Measurements from ENCODE around the gene MIGA1.

MIGA1 gene

DNA sequence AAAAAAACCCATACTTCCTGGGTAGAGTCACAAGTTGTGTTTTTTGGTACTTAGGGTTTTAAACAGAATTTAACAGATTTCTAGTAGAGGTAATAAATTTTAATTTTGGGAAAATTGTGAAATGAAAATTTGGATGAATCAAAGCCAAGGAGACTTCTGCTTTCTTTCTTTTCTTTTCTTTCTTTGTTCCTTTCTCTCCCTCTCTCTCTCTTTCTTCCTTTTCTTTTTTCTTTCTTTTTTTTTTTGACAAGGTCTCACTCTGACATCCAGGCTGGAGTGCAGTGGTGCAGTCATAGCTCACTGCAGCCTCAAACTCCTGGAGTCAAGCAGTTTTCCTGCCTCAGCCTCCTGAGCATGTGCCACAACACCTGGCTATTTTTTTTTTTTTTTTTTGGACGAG is 62.1 kb downstream of the MIGA1 start:
- Histone ChIP-seq H3K27ac (ENCODE audit: low read length) (no peak overlapping the region), H3K36me3 (replicated peaks; ENCODE audit: low read depth, low read length) (no peaks in the 10 kb centered on the region), H3K27me3 (ENCODE audit: low read depth, low read length) (no peaks in the 10 kb centered on the region), H3K4me3 (ENCODE audit: low read length) (no peak overlapping the region), H2AFZ (ENCODE audit: low read depth, low read length) (no peak overlapping the region), H3K9ac (ENCODE audit: low read length) (no peak overlapping the region), H3K79me2 (ENCODE audit: low read length) (no peaks in the 10 kb centered on the region), H3K9me3 (ENCODE audit: insufficient read depth, low read length) (no peaks in the 10 kb centered on the region), H3K4me2 (ENCODE audit: low read length) (no peak overlapping the region), H3K4me1 (ENCODE audit: low read length) (no peaks in the 10 kb centered on the region), H4K20me1 (ENCODE audit: insufficient read depth, low read length) (no peaks in the 10 kb centered on the region)
- no peak for TF ChIP-seq EZH2phosphoT487 (IDR thresholded peaks at IDR 0.05; ENCODE audit: low read depth)
- TF ChIP-seq, protein P1, sequence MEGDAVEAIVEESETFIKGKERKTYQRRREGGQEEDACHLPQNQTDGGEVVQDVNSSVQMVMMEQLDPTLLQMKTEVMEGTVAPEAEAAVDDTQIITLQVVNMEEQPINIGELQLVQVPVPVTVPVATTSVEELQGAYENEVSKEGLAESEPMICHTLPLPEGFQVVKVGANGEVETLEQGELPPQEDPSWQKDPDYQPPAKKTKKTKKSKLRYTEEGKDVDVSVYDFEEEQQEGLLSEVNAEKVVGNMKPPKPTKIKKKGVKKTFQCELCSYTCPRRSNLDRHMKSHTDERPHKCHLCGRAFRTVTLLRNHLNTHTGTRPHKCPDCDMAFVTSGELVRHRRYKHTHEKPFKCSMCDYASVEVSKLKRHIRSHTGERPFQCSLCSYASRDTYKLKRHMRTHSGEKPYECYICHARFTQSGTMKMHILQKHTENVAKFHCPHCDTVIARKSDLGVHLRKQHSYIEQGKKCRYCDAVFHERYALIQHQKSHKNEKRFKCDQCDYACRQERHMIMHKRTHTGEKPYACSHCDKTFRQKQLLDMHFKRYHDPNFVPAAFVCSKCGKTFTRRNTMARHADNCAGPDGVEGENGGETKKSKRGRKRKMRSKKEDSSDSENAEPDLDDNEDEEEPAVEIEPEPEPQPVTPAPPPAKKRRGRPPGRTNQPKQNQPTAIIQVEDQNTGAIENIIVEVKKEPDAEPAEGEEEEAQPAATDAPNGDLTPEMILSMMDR (IDR thresholded peaks at IDR 0.05; ENCODE audit: low read depth, low read length), result no peak

GRCh38 chr1:77845951-77846350 is 66.5 kb downstream of the MIGA1 start:
- H3K27ac ChIP-seq (ENCODE audit: low read length), result no peak overlapping the region
- TF ChIP-seq, protein P1 (IDR thresholded peaks at IDR 0.05; ENCODE audit: low read depth, low read length), result no peak
- no peak for TF ChIP-seq EZH2phosphoT487 (IDR thresholded peaks at IDR 0.05; ENCODE audit: low read depth)
- H3K79me2 ChIP-seq (ENCODE audit: low read length), result no peaks in the 10 kb centered on the region
- H3K4me2 ChIP-seq (ENCODE audit: low read length), result no peak overlapping the region
- H3K36me3 ChIP-seq (replicated peaks; ENCODE audit: low read depth, low read length), result no peaks in the 10 kb centered on the region
- H3K9ac ChIP-seq (ENCODE audit: low read length), result no peak overlapping the region
- H2AFZ ChIP-seq (ENCODE audit: low read depth, low read length), result no peak overlapping the region
- no peaks in the 10 kb centered on the region for H3K4me1 ChIP-seq (ENCODE audit: low read length)
- no peaks in the 10 kb centered on the region for H4K20me1 ChIP-seq (ENCODE audit: insufficient read depth, low read length)
- H3K27me3 ChIP-seq (ENCODE audit: low read depth, low read length), result no peaks in the 10 kb centered on the region
- H3K4me3 ChIP-seq (ENCODE audit: low read length), result no peak overlapping the region
- H3K9me3 ChIP-seq (ENCODE audit: insufficient read depth, low read length), result no peaks in the 10 kb centered on the region

- no peak overlapping the region for H3K9ac ChIP-seq (ENCODE audit: low read length)
- H3K9me3 ChIP-seq (ENCODE audit: insufficient read depth, low read length), result no peaks in the 10 kb centered on the region
- no peak overlapping the region for H2AFZ ChIP-seq (ENCODE audit: low read depth, low read length)
- no peaks in the 10 kb centered on the region for H3K27me3 ChIP-seq (ENCODE audit: low read depth, low read length)
- H3K36me3 ChIP-seq (replicated peaks; ENCODE audit: low read depth, low read length), result no peaks in the 10 kb centered on the region
- no peaks in the 10 kb centered on the region for H3K4me1 ChIP-seq (ENCODE audit: low read length)
- no peak overlapping the region for H3K4me3 ChIP-seq (ENCODE audit: low read length)
- TF ChIP-seq EZH2phosphoT487 (IDR thresholded peaks at IDR 0.05; ENCODE audit: low read depth), result no peak
- TF ChIP-seq, protein P1 (IDR thresholded peaks at IDR 0.05; ENCODE audit: low read depth, low read length), result no peak
- no peaks in the 10 kb centered on the region for H3K79me2 ChIP-seq (ENCODE audit: low read length)
- H3K27ac ChIP-seq (ENCODE audit: low read length), result no peak overlapping the region
- no peak overlapping the region for H3K4me2 ChIP-seq (ENCODE audit: low read length)
- no peaks in the 10 kb centered on the region for H4K20me1 ChIP-seq (ENCODE audit: insufficient read depth, low read length)
Measured at GRCh38 chr1:77846966-77847365, 67.5 kb downstream of the MIGA1 start.

DNA sequence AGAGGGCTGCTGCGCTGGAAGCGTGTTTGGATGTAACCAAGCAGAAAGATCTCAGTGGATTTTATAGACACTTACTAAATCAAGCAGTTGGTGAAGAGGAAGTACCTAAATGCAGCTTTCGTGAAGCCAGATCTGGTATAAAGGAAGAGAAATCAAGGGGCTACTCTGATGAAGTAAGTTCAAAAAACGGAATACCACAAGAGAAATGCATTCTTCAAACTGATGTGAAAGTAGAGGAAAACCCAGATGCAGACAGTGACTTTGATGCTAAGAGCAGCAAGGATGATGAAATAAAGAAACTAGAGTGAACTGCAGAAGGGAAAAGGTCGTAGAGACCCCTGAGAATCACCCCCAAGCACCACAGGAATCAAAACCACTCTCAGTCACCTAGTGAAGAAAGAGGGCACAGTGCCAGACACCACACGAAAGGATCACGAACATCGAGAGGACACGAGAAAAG is 68.2 kb downstream of the MIGA1 start:
- Histone ChIP-seq H3K9me3 (ENCODE audit: insufficient read depth, low read length) (no peaks in the 10 kb centered on the region), H4K20me1 (ENCODE audit: insufficient read depth, low read length) (no peaks in the 10 kb centered on the region), H2AFZ (ENCODE audit: low read depth, low read length) (no peak overlapping the region), H3K4me2 (ENCODE audit: low read length) (no peak overlapping the region), H3K4me3 (ENCODE audit: low read length) (no peak overlapping the region), H3K36me3 (replicated peaks; ENCODE audit: low read depth, low read length) (no peaks in the 10 kb centered on the region), H3K79me2 (ENCODE audit: low read length) (no peaks in the 10 kb centered on the region), H3K4me1 (ENCODE audit: low read length) (no peaks in the 10 kb centered on the region), H3K27me3 (ENCODE audit: low read depth, low read length) (no peaks in the 10 kb centered on the region), H3K9ac (ENCODE audit: low read length) (no peak overlapping the region), H3K27ac (ENCODE audit: low read length) (no peak overlapping the region)
- TF ChIP-seq EZH2phosphoT487 (IDR thresholded peaks at IDR 0.05; ENCODE audit: low read depth), result no peak

DNA sequence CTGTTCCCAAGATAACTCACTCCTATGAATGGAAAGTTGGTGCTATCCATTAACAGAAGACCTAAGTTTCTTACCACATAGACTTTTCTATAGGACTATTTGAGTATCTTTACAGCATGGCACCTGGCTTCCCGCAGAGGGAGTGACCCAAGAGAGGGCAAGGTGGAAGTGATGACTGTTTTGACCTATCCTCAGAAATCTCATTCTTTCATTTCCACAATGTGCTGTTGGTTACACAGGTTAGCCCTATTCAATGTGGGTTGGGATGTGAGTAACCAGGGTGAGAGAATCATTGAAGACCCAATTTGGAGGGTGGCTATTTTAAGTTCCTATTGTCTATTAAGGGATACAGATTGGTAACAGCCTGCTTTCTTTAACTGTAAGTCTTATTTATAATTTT is 70.6 kb downstream of the MIGA1 start:
- no peak overlapping the region for H2AFZ ChIP-seq (ENCODE audit: low read depth, low read length)
- H4K20me1 ChIP-seq (ENCODE audit: insufficient read depth, low read length), result no peaks in the 10 kb centered on the region
- no peaks in the 10 kb centered on the region for H3K36me3 ChIP-seq (replicated peaks; ENCODE audit: low read depth, low read length)
- H3K27ac ChIP-seq (ENCODE audit: low read length), result no peak overlapping the region
- no peaks in the 10 kb centered on the region for H3K9me3 ChIP-seq (ENCODE audit: insufficient read depth, low read length)
- no peaks in the 10 kb centered on the region for H3K27me3 ChIP-seq (ENCODE audit: low read depth, low read length)
- TF ChIP-seq, protein P1 (IDR thresholded peaks at IDR 0.05; ENCODE audit: low read depth, low read length), result no peak
- TF ChIP-seq EZH2phosphoT487 (IDR thresholded peaks at IDR 0.05; ENCODE audit: low read depth), result no peak
- no peaks in the 10 kb centered on the region for H3K4me1 ChIP-seq (ENCODE audit: low read length)
- H3K4me2 ChIP-seq (ENCODE audit: low read length), result no peak overlapping the region
- no peaks in the 10 kb centered on the region for H3K79me2 ChIP-seq (ENCODE audit: low read length)
- H3K9ac ChIP-seq (ENCODE audit: low read length), result no peak overlapping the region
- no peak overlapping the region for H3K4me3 ChIP-seq (ENCODE audit: low read length)

Data from OCI-LY3 (cell line).